Upper lobe of left lung (tissue), 4 donors: Measurements from ENCODE around the gene MGMT.

ENCODE experiments used
- POLR2A ChIP-seq, 4 donors: fragments of 450-650 bp; IDR thresholded peaks; one replicate each; pipeline ENCODE4 v1.5.1; 2016 to 2017; ENCODE audit warnings: antibody characterized with exemption in 4 of 4, mild to moderate bottlenecking in 2 of 4
- TF ChIP-seq, protein P1 (sequence below), 6 experiments: fragments of 450-650 bp in 4 of 6; fragments of 200-600 bp in 2 of 6; sonication (generic) in 2 of 6; IDR thresholded peaks; one replicate each; pipeline ENCODE4 v1.5.1; 2016 to 2019; ENCODE audit warnings: antibody characterized with exemption in 6 of 6

DNA sequence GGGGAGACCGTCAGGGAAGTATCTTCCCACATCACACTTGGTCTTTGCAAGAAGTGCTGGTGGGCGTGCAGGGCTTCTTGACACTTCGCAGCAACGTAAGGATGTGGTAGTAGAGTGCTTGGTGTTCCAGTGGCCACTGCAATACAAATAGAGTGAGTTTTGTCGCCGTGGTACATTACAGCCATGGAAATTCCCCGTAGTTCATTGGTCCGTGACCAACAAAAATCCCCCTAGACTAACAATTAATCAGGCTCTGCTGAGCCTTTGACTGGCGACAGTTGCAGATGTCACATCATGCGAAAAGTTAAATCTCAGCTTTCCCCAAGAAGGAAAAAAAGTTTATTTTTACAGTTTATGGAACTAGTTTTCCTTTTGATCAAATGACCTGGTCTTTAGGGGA, 134.7 kb downstream of the MGMT start:
- TF ChIP-seq, protein P1, sequence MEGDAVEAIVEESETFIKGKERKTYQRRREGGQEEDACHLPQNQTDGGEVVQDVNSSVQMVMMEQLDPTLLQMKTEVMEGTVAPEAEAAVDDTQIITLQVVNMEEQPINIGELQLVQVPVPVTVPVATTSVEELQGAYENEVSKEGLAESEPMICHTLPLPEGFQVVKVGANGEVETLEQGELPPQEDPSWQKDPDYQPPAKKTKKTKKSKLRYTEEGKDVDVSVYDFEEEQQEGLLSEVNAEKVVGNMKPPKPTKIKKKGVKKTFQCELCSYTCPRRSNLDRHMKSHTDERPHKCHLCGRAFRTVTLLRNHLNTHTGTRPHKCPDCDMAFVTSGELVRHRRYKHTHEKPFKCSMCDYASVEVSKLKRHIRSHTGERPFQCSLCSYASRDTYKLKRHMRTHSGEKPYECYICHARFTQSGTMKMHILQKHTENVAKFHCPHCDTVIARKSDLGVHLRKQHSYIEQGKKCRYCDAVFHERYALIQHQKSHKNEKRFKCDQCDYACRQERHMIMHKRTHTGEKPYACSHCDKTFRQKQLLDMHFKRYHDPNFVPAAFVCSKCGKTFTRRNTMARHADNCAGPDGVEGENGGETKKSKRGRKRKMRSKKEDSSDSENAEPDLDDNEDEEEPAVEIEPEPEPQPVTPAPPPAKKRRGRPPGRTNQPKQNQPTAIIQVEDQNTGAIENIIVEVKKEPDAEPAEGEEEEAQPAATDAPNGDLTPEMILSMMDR (IDR thresholded peaks at IDR 0.05): no peak
- no peak for TF ChIP-seq POLR2A (IDR thresholded peaks at IDR 0.05)
